ENCODE data around the gene SRRM1.

- no peak for TF ChIP-seq ELF4 (IDR thresholded peaks at IDR 0.05)
- no peak for TF ChIP-seq FOXM1 (IDR thresholded peaks at IDR 0.05; ENCODE audit: borderline replicate concordance)
- no peak for TF ChIP-seq NFRKB (IDR thresholded peaks at IDR 0.05)
- no peak for TF ChIP-seq BHLHE40 (IDR thresholded peaks at IDR 0.05; ENCODE audit: borderline replicate concordance)
- no peak for TF ChIP-seq TARDBP (IDR thresholded peaks at IDR 0.05)
- TF ChIP-seq HDGF (IDR thresholded peaks at IDR 0.05; ENCODE audit: borderline replicate concordance): no peak
- no peak for TF ChIP-seq ZNF384 (IDR thresholded peaks at IDR 0.05)
Observed at GRCh38 chr1:24606621-24607020, 36.5 kb upstream of the SRRM1 start.

All from HEK293T (cell line).